H9 (cell line): Measurements from ENCODE around the gene ACSL3. TPM values are rescaled to one million over a fixed set of nuclear protein-coding genes. Genes with fewer than 3 reads are reported as not detected.

Source experiments
- DNase-seq: peaks from one replicate; pipeline ENCODE4 v3.0.0-alpha.2; 2017
- H2AFZ ChIP-seq: one replicate; pipeline ENCODE4 v1.6.1; 2013; ENCODE audit warnings: mild to moderate bottlenecking, low read length, control low read depth, moderate library complexity
- H2AK5ac ChIP-seq: 2 replicates; pipeline ENCODE4 v1.6.1; 2013; ENCODE audit warnings: low read length, control low read depth, mixed read lengths; ENCODE audit not compliant: insufficient read length
- H2BK120ac ChIP-seq: one replicate; pipeline ENCODE4 v1.6.1; 2013; ENCODE audit warnings: low read depth, mild to moderate bottlenecking, low read length, control low read depth, inconsistent platforms; ENCODE audit not compliant: poor library complexity, severe bottlenecking
- H2BK12ac ChIP-seq: 2 replicates; pipeline ENCODE4 v1.6.1; 2013; ENCODE audit warnings: low read length, control low read depth, mixed read lengths, low read depth; ENCODE audit not compliant: insufficient read length
- H2BK15ac ChIP-seq: 2 replicates; pipeline ENCODE4 v1.6.1; 2013; ENCODE audit warnings: low read depth, low read length, control low read depth
- H2BK20ac ChIP-seq: one replicate; pipeline ENCODE4 v1.6.1; 2013; ENCODE audit warnings: low read depth, mild to moderate bottlenecking, low read length, control low read depth, inconsistent platforms; ENCODE audit not compliant: poor library complexity, severe bottlenecking
- H2BK5ac ChIP-seq: 2 replicates; pipeline ENCODE4 v1.6.1; 2013; ENCODE audit warnings: low read length, control low read depth, mixed read lengths; ENCODE audit not compliant: insufficient read length
- H3K14ac ChIP-seq: 2 replicates; pipeline ENCODE4 v1.6.1; 2013; ENCODE audit warnings: low read length, control low read depth; ENCODE audit not compliant: insufficient read depth
- H3K18ac ChIP-seq: 2 replicates; pipeline ENCODE4 v1.6.1; 2013; ENCODE audit warnings: low read depth, mild to moderate bottlenecking, mixed read lengths, low read length, control low read depth; ENCODE audit not compliant: insufficient read length
- H3K23ac ChIP-seq: 2 replicates; pipeline ENCODE4 v1.6.1; 2013; ENCODE audit warnings: low read length, control low read depth, mixed read lengths, low read depth; ENCODE audit not compliant: insufficient read length
- H3K23me2 ChIP-seq: 2 replicates; pipeline ENCODE4 v1.6.1; 2013; ENCODE audit warnings: low read depth, mild to moderate bottlenecking, mixed read lengths, low read length, control low read depth; ENCODE audit not compliant: insufficient read length, poor library complexity, severe bottlenecking
- H3K27ac ChIP-seq: 2 replicates; pipeline ENCODE4 v1.5.1; 2013; ENCODE audit warnings: low read length, control low read depth, mixed read lengths, low read depth; ENCODE audit not compliant: insufficient read length
- H3K27me3 ChIP-seq: 2 replicates; pipeline ENCODE4 v1.6.1; 2013; ENCODE audit warnings: low read length, control low read depth, inconsistent platforms; ENCODE audit not compliant: insufficient read depth
- H3K4ac ChIP-seq: 2 replicates; pipeline ENCODE4 v1.6.1; 2013; ENCODE audit warnings: low read depth, mild to moderate bottlenecking, control low read depth, inconsistent platforms, low read length, moderate library complexity
- H3K4me1 ChIP-seq: 2 replicates; pipeline ENCODE4 v1.6.1; 2013; ENCODE audit warnings: low read length, control low read depth, inconsistent platforms; ENCODE audit not compliant: insufficient read depth
- H3K4me2 ChIP-seq: 2 replicates; pipeline ENCODE4 v1.6.1; 2013; ENCODE audit warnings: low read length, control low read depth, mixed read lengths; ENCODE audit not compliant: insufficient read length, insufficient read depth
- H3K56ac ChIP-seq: 2 replicates; pipeline ENCODE4 v1.6.1; 2013; ENCODE audit warnings: low read depth, mild to moderate bottlenecking, mixed read lengths, low read length, control low read depth; ENCODE audit not compliant: insufficient read length
- H3K79me1 ChIP-seq: 2 replicates; pipeline ENCODE4 v1.6.1; 2013; ENCODE audit warnings: low read depth, mild to moderate bottlenecking, moderate library complexity, low read length, control low read depth, inconsistent platforms; ENCODE audit not compliant: insufficient read depth, poor library complexity, severe bottlenecking
- H3K79me2 ChIP-seq: 2 replicates; pipeline ENCODE4 v1.6.1; 2013; ENCODE audit warnings: low read length, control low read depth, inconsistent platforms; ENCODE audit not compliant: insufficient read depth
- H3K9ac ChIP-seq: 2 replicates; pipeline ENCODE4 v1.6.1; 2013; ENCODE audit warnings: low read length, control low read depth, mixed read lengths; ENCODE audit not compliant: insufficient read length; ENCODE audit errors: extremely low read depth
- H3K9me3 ChIP-seq: one replicate; pipeline ENCODE4 v1.6.1; 2013; ENCODE audit warnings: low read depth, low read length, inconsistent platforms; ENCODE audit not compliant: control insufficient read depth
- H3T11ph ChIP-seq: one replicate; pipeline ENCODE4 v1.6.1; 2013; ENCODE audit warnings: mild to moderate bottlenecking, low read length, control low read depth, inconsistent platforms
- H4K20me1 ChIP-seq: one replicate; pipeline ENCODE4 v1.6.1; 2013; ENCODE audit not compliant: control insufficient read depth, insufficient read length, insufficient read depth
- H4K5ac ChIP-seq: 2 replicates; pipeline ENCODE4 v1.6.1; 2013; ENCODE audit warnings: low read depth, mild to moderate bottlenecking, mixed read lengths, low read length, control low read depth; ENCODE audit not compliant: insufficient read length
- H4K8ac ChIP-seq: replicated peaks from 2 replicates; pipeline ENCODE4 v1.6.1; 2013; ENCODE audit warnings: low read length, control low read depth, mixed read lengths, low read depth; ENCODE audit not compliant: insufficient read length
- H4K91ac ChIP-seq: 2 replicates; pipeline ENCODE4 v1.6.1; 2013; ENCODE audit warnings: low read depth, mild to moderate bottlenecking, moderate library complexity, mixed read lengths, low read length, control low read depth; ENCODE audit not compliant: insufficient read length
- H3K27ac Mint-ChIP-seq, 3 experiments: 2 replicates in 2 of 3; 3 replicates in 1 of 3; pipeline ENCODE4 v1.8.0; 2020 to 2021; ENCODE audit warnings: mixed read lengths in 3 of 3, mild to moderate bottlenecking in 1 of 3, moderate library complexity in 1 of 3
- H3K27me3 Mint-ChIP-seq: 2 replicates; pipeline ENCODE4 v1.8.0; 2021; ENCODE audit warnings: low read depth, mild to moderate bottlenecking, moderate library complexity, mixed read lengths
- H3K36me3 Mint-ChIP-seq, 3 experiments: 2 replicates in 2 of 3; 3 replicates in 1 of 3; pipeline ENCODE4 v1.8.0; 2020 to 2021; ENCODE audit warnings: low read depth in 3 of 3, mixed read lengths in 3 of 3; ENCODE audit not compliant: insufficient read depth in 1 of 3
- H3K4me1 Mint-ChIP-seq, 2 experiments: 2 replicates each; pipeline ENCODE4 v1.8.0; 2020; ENCODE audit warnings: mixed read lengths in 2 of 2
- H3K4me3 Mint-ChIP-seq, 2 experiments: 2 replicates in 1 of 2; 3 replicates in 1 of 2; pipeline ENCODE4 v1.8.0; 2020 to 2021; ENCODE audit warnings: mild to moderate bottlenecking in 2 of 2, mixed read lengths in 2 of 2, moderate library complexity in 1 of 2
- H3K9me3 Mint-ChIP-seq, 2 experiments: 2 replicates in 1 of 2; 3 replicates in 1 of 2; pipeline ENCODE4 v1.8.0; 2020; ENCODE audit warnings: mild to moderate bottlenecking in 2 of 2, mixed read lengths in 2 of 2, moderate library complexity in 1 of 2
- WGBS: extraction: QIAGEN DNeasy Blood & Tissue Kit; methylation state at CpG from one replicate; pipeline ENCODE4 v1.1.7; 2013; ENCODE audit warnings: missing lambda C conversion rate, low lambda C conversion rate, mixed read lengths; ENCODE audit not compliant: insufficient read length; ENCODE audit errors: extremely low coverage; 5-methylcytosine and 5-hydroxymethylcytosine counted together
- total RNA-seq: library from RNA; stranded (reverse); gene quantifications from 2 replicates; pipeline ENCODE4 v1.2.1, GENCODE V29; 2021
- TF ChIP-seq, protein P1 (sequence below): fragments of 200-600 bp; sonication (generic); conservative IDR thresholded peaks from 3 replicates; pipeline ENCODE4 v1.8.0; 2021; ENCODE audit warnings: antibody characterized with exemption, mild to moderate bottlenecking

The ACSL3 gene
- total RNA-seq, 1 experiment from 2014 or later = 60.9 TPM

DNA sequence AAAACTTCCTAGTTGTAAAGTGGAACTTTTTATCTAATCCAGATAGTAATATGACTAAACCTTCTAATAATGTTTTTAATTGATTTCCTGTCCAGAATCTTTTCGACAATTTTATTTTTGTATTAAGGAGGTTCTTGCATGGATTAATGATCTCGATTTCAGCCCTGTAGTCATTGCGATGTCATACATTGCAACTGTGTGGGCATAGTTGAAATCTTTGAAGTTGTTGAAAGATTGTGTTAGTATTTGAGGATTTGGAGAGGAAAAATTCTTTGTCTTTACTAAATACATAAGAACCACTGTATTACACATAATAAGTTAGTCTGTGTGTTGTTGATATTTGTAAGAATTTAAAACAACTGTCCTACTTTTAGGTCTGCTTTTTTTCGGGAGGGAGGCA, 31.1 kb downstream of the ACSL3 start:
- no peak overlapping the region for H2BK5ac ChIP-seq
- H3T11ph ChIP-seq = no peak overlapping the region
- H2AK5ac ChIP-seq = no peak overlapping the region
- peaks cover 23% of the 10 kb centered on the region; the same call in 1 of the 2 replicates for H3K79me2 ChIP-seq
- H3K27ac ChIP-seq = no peak overlapping the region
- H4K91ac ChIP-seq = no peak overlapping the region
- H3K9ac ChIP-seq = no peak overlapping the region
- H3K23ac ChIP-seq = no peak overlapping the region
- no peak overlapping the region for H2BK20ac ChIP-seq
- H3K27me3 ChIP-seq = no peaks in the 10 kb centered on the region
- H3K14ac ChIP-seq = no peak overlapping the region
- no peak overlapping the region for H4K5ac ChIP-seq
- no peak for DNase-seq
- H3K9me3 ChIP-seq = no peaks in the 10 kb centered on the region
- H3K79me1 ChIP-seq = peaks cover 2% of the 10 kb centered on the region
- Mint-ChIP-seq H3K9me3 (no peaks in the 10 kb centered on the region), H3K4me3 (no peak overlapping the region), H3K27ac (peak overlapping the region in 1 of 3 experiments; percentile 62; a peak in 1 of 7 replicates), H3K27me3 (no peaks in the 10 kb centered on the region), H3K36me3 (peaks cover 0 to 4% (median 2%) of the 10 kb centered on the region in 3 experiments; a peak in 3 of 7 replicates), H3K4me1 (peaks cover 33 to 38% of the 10 kb centered on the region in 2 experiments)
- no peaks in the 10 kb centered on the region for H4K20me1 ChIP-seq
- no peak overlapping the region for H3K56ac ChIP-seq
- no peak overlapping the region for H2BK12ac ChIP-seq
- no peak overlapping the region for H2AFZ ChIP-seq
- H3K4me2 ChIP-seq = no peak overlapping the region
- H2BK15ac ChIP-seq = no peak overlapping the region
- no CpG with 5 or more reads among the region's 4 CpGs for WGBS
- TF ChIP-seq, protein P1, sequence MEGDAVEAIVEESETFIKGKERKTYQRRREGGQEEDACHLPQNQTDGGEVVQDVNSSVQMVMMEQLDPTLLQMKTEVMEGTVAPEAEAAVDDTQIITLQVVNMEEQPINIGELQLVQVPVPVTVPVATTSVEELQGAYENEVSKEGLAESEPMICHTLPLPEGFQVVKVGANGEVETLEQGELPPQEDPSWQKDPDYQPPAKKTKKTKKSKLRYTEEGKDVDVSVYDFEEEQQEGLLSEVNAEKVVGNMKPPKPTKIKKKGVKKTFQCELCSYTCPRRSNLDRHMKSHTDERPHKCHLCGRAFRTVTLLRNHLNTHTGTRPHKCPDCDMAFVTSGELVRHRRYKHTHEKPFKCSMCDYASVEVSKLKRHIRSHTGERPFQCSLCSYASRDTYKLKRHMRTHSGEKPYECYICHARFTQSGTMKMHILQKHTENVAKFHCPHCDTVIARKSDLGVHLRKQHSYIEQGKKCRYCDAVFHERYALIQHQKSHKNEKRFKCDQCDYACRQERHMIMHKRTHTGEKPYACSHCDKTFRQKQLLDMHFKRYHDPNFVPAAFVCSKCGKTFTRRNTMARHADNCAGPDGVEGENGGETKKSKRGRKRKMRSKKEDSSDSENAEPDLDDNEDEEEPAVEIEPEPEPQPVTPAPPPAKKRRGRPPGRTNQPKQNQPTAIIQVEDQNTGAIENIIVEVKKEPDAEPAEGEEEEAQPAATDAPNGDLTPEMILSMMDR = no peak
- H3K4ac ChIP-seq = no peak overlapping the region
- no peak overlapping the region for H4K8ac ChIP-seq
- peaks cover 4% of the 10 kb centered on the region; the same call in 1 of the 2 replicates for H3K4me1 ChIP-seq
- no peak overlapping the region for H2BK120ac ChIP-seq
- no peaks in the 10 kb centered on the region for H3K23me2 ChIP-seq
- no peak overlapping the region for H3K18ac ChIP-seq
